ENCODE results near the gene SYNC. TPM values are rescaled to one million over a fixed set of nuclear protein-coding genes. Genes with fewer than 3 reads are reported as not detected.

The SYNC gene
- polyA plus RNA-seq, 1 experiment, result 65.1 TPM

DNA sequence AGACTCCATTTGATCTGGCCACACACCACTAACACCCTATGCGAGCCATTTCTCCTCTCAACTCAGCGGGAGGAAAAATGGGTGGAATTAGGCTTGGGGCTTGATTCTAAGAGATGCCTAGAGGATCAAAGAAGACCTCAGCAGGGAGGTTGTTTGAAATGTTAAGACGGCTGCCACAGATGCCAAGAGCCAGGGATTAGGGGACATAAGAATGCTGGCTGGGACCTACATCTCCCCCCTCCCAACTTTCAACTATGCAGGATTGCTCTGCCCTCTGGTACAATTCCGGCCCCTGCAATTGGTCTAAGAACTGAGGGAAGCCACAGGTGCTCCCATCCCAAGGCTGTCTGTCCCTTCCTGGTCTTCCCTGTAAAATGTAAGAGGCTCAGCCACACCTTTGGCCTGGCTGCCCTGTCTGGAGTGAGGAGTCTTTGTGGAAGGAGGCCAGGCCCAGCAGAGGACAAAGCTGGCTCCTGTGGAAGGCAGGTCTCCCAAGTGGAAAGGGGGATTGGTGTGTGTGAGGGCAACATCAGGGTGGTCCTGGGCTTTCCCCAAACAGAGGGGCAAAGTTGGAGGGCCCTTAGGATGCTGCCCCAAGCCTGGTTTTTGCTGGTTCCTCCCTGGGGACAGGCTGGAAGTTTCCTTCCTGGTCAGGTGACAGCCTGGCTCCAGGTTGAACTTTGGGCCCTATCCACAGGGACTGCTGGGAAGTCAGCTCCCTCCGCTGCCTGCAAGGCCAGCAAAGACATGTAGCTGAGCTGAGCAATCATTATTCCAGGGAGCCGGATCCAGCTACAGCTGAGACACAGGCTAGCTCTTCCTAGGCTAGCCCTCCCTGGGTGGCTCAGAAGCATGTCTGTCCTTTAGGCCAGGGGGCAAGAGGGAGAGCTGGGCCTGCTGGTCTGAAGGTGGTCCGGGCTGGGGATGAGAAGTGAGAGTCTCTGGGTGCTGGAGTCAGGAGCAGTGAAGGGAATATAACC is 34.5 kb upstream of the SYNC start:
- Histone ChIP-seq H3K27me3 (ENCODE audit: control insufficient read depth, insufficient read depth, low read length) (no peaks in the 10 kb centered on the region), H3K9me3 (ENCODE audit: control insufficient read depth, insufficient read depth, low read length) (no peaks in the 10 kb centered on the region), H3K4me3 (ENCODE audit: low read depth, low read length) (no peak overlapping the region), H3K27ac (ENCODE audit: low read depth, low read length) (no peak overlapping the region)
- DNase-seq (ENCODE audit: low read depth, low spot score), result no peak
- CTCF ChIA-PET, result interaction anchor here (1.4 kb wide), 1 partner anchor 25 kb away, joined by 6 read pairs; no protein-coding TSS in a partner anchor
- POLR2A ChIA-PET, result interaction anchor here (0.7 kb wide), 2 partner anchors 203 to 310 kb away, joined by 4 to 5 read pairs; no protein-coding TSS in a partner anchor
- TF ChIP-seq CTCF (IDR thresholded peaks at IDR 0.05; ENCODE audit: low read depth, low read length), result no peak

- DNase-seq (ENCODE audit: low read depth, low spot score), result no peak
- no peak overlapping the region for H3K4me3 ChIP-seq (ENCODE audit: low read depth, low read length)
- no peak for TF ChIP-seq CTCF (IDR thresholded peaks at IDR 0.05; ENCODE audit: low read depth, low read length)
- H3K9me3 ChIP-seq (ENCODE audit: control insufficient read depth, insufficient read depth, low read length), result no peaks in the 10 kb centered on the region
- CTCF ChIA-PET, result interaction anchor here (2.9 kb wide), 1 partner anchor 23 kb away, joined by 9 read pairs; no protein-coding TSS in a partner anchor
- POLR2A ChIA-PET, result no interaction called here
- no peak overlapping the region for H3K27ac ChIP-seq (ENCODE audit: low read depth, low read length)
- H3K27me3 ChIP-seq (ENCODE audit: control insufficient read depth, insufficient read depth, low read length), result no peaks in the 10 kb centered on the region
Measured at GRCh38 chr1:32733582-32734321, 31.2 kb upstream of the SYNC start.

- no peak for DNase-seq (ENCODE audit: low read depth, low spot score)
- Histone ChIP-seq H3K9me3 (ENCODE audit: control insufficient read depth, insufficient read depth, low read length) (no peaks in the 10 kb centered on the region), H3K27me3 (ENCODE audit: control insufficient read depth, insufficient read depth, low read length) (no peaks in the 10 kb centered on the region), H3K4me3 (ENCODE audit: low read depth, low read length) (no peak overlapping the region), H3K27ac (ENCODE audit: low read depth, low read length) (peak overlapping the region; percentile 31)
- TF ChIP-seq CTCF (IDR thresholded peaks at IDR 0.05; ENCODE audit: low read depth, low read length), result peak; percentile 21; the same call in 1 of the 2 replicates
- ChIA-PET CTCF (interaction anchor here (3.4 kb wide), 1 partner anchor 18 kb away, joined by 19 read pairs; no protein-coding TSS in a partner anchor), POLR2A (interaction anchor here (0.8 to 1.4 kb wide), 2 partner anchors 25 to 26 kb away, joined by 4 to 5 read pairs; partner anchors contain the start of gene SYNC)
Measured at GRCh38 chr1:32729254-32730046, 26.9 kb upstream of the SYNC start.

- Histone ChIP-seq H3K9me3 (ENCODE audit: control insufficient read depth, insufficient read depth, low read length) (no peaks in the 10 kb centered on the region), H3K4me3 (ENCODE audit: low read depth, low read length) (no peak overlapping the region), H3K27ac (ENCODE audit: low read depth, low read length) (no peak overlapping the region), H3K27me3 (ENCODE audit: control insufficient read depth, insufficient read depth, low read length) (no peaks in the 10 kb centered on the region)
- ChIA-PET POLR2A (interaction anchor here (0.8 to 1.4 kb wide), 2 partner anchors 24 to 26 kb away, joined by 4 to 5 read pairs; partner anchors contain the start of gene SYNC), CTCF (interaction anchor here (3.4 kb wide), 1 partner anchor 17 kb away, joined by 19 read pairs; no protein-coding TSS in a partner anchor)
- no peak for DNase-seq (ENCODE audit: low read depth, low spot score)
- TF ChIP-seq CTCF (IDR thresholded peaks at IDR 0.05; ENCODE audit: low read depth, low read length), result no peak
Measured at GRCh38 chr1:32728413-32729077, 26.0 kb upstream of the SYNC start.
